Measurements from ENCODE around the gene GCM1. TPM values are rescaled to one million over a fixed set of nuclear protein-coding genes. Genes with fewer than 3 reads are reported as not detected.

GCM1 gene
- total and polyA plus RNA-seq, 9 of the 15 experiments (the other 6 are each of a cell fraction or from before 2014, with no cell fraction given): not detected

DNA sequence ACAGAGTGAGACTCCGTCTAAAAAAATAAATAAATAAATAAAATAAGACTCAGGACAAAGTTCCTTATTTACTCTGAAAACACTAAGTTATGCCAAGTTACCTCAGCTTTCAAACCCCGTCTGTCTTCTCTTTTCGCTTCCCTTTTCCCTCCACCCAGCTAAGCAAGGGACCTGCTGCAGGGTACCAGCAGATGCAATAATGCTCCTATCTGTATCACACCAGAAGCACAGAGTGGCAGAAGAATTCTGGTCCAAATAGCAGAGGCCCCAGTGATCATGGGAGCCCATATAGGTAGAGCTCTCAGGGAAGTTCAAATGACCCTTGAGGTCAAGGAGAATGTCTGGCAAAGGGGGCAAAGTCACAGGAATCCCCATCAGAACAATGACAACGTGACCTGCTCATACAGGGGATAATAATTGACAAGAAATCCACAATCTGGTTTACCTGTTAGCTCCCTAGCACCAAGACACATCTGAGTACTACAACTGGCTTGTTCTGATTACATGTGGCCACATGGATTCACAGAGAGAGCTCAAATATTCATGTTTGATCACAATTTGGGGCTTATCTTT, 8.7 kb downstream of the GCM1 start:
- Histone ChIP-seq H3K4me1 (replicated peaks in 1 of 2; ENCODE audit: control insufficient read depth in 2 of 2, insufficient read depth in 2 of 2, low read length in 2 of 2) (no peaks in the 10 kb centered on the region; a peak in 1 of 5 replicates), H3K36me3 (ENCODE audit: control insufficient read depth, insufficient read depth, low read length) (no peaks in the 10 kb centered on the region), H3K4me2 (ENCODE audit: insufficient read depth, low read length) (no peak overlapping the region), H3K9ac (ENCODE audit: insufficient read depth in 1 of 2, low read depth in 2 of 2, low read length in 2 of 2) (no peak overlapping the region), H3K9me3 (replicated peaks; ENCODE audit: control insufficient read depth, insufficient read depth, low read depth, low read length) (no peaks in the 10 kb centered on the region), H3K4me3 (no peak overlapping the region), H4K20me1 (replicated peaks; ENCODE audit: control insufficient read depth, insufficient read depth, low read length) (no peaks in the 10 kb centered on the region), H3K79me2 (ENCODE audit: control insufficient read depth, insufficient read depth, low read length) (no peaks in the 10 kb centered on the region), H3K27me3 (ENCODE audit: control insufficient read depth in 2 of 2, insufficient read depth in 2 of 2, low read length in 2 of 2) (peaks cover 0 to 9% of the 10 kb centered on the region in 2 experiments; a peak in 2 of 5 replicates), H3K27ac (ENCODE audit: extremely low read depth, low read depth, low read length) (no peak overlapping the region), H3K9me1 (ENCODE audit: control insufficient read depth, insufficient read depth, low read length) (no peaks in the 10 kb centered on the region), H2AFZ (ENCODE audit: low read depth, low read length) (no peak overlapping the region)
- intact Hi-C loops (cut with micrococcal nuclease) (no loop called here), in situ Hi-C loops (cut with MboI) (no loop called here)
- FAIRE-seq (no peak), ATAC-seq (no peak), DNase-seq (ENCODE audit: extremely low read depth in 1 of 4, low spot score in 3 of 4) (no peak)
- no TSS peak for BruUV-seq (replicated peaks)
- POLR2A ChIA-PET: interaction anchor here (0.7 kb wide), 1 partner anchor 15 kb away, joined by 3 read pairs; no protein-coding TSS in a partner anchor
- CTCF ChIA-PET (ENCODE audit: low intra/inter-chr PET ratio): no interaction called here
- TF ChIP-seq KDM2B (CRISPR knock-in tag; IDR thresholded peaks at IDR 0.05) (no peak), POLR2AphosphoS5 (IDR thresholded peaks at IDR 0.05; ENCODE audit: control insufficient read depth, insufficient read depth, low read depth, low read length) (no peak), SREBF2 (CRISPR knock-in tag; IDR thresholded peaks at IDR 0.05) (no peak), NR2C2 (CRISPR knock-in tag; IDR thresholded peaks at IDR 0.05) (no peak), NR2C2 (tag; IDR thresholded peaks at IDR 0.05) (no peak), SIX5 (IDR thresholded peaks at IDR 0.05; ENCODE audit: borderline replicate concordance in 1 of 2, insufficient read depth in 1 of 2, low read depth in 1 of 2, low read length in 2 of 2) (no peak)
- TF ChIP-seq, protein P1, sequence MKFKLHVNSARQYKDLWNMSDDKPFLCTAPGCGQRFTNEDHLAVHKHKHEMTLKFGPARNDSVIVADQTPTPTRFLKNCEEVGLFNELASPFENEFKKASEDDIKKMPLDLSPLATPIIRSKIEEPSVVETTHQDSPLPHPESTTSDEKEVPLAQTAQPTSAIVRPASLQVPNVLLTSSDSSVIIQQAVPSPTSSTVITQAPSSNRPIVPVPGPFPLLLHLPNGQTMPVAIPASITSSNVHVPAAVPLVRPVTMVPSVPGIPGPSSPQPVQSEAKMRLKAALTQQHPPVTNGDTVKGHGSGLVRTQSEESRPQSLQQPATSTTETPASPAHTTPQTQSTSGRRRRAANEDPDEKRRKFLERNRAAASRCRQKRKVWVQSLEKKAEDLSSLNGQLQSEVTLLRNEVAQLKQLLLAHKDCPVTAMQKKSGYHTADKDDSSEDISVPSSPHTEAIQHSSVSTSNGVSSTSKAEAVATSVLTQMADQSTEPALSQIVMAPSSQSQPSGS (CRISPR knock-in tag; IDR thresholded peaks at IDR 0.05): no peak
- TF ChIP-seq, protein P2, sequence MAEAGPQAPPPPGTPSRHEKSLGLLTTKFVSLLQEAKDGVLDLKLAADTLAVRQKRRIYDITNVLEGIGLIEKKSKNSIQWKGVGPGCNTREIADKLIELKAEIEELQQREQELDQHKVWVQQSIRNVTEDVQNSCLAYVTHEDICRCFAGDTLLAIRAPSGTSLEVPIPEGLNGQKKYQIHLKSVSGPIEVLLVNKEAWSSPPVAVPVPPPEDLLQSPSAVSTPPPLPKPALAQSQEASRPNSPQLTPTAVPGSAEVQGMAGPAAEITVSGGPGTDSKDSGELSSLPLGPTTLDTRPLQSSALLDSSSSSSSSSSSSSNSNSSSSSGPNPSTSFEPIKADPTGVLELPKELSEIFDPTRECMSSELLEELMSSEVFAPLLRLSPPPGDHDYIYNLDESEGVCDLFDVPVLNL (CRISPR knock-in tag; IDR thresholded peaks at IDR 0.05; ENCODE audit: low read depth): no peak
- TF ChIP-seq, protein P3, sequence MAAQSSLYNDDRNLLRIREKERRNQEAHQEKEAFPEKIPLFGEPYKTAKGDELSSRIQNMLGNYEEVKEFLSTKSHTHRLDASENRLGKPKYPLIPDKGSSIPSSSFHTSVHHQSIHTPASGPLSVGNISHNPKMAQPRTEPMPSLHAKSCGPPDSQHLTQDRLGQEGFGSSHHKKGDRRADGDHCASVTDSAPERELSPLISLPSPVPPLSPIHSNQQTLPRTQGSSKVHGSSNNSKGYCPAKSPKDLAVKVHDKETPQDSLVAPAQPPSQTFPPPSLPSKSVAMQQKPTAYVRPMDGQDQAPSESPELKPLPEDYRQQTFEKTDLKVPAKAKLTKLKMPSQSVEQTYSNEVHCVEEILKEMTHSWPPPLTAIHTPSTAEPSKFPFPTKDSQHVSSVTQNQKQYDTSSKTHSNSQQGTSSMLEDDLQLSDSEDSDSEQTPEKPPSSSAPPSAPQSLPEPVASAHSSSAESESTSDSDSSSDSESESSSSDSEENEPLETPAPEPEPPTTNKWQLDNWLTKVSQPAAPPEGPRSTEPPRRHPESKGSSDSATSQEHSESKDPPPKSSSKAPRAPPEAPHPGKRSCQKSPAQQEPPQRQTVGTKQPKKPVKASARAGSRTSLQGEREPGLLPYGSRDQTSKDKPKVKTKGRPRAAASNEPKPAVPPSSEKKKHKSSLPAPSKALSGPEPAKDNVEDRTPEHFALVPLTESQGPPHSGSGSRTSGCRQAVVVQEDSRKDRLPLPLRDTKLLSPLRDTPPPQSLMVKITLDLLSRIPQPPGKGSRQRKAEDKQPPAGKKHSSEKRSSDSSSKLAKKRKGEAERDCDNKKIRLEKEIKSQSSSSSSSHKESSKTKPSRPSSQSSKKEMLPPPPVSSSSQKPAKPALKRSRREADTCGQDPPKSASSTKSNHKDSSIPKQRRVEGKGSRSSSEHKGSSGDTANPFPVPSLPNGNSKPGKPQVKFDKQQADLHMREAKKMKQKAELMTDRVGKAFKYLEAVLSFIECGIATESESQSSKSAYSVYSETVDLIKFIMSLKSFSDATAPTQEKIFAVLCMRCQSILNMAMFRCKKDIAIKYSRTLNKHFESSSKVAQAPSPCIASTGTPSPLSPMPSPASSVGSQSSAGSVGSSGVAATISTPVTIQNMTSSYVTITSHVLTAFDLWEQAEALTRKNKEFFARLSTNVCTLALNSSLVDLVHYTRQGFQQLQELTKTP (IDR thresholded peaks at IDR 0.05; ENCODE audit: low read depth in 1 of 2, partially characterized antibody in 2 of 2): no peak
- 1% methylated on average over 4 of the region's 4 CpGs for WGBS (ENCODE audit: insufficient coverage, low coverage, missing lambda C conversion rate)
